CD8-positive, alpha-beta memory T cell (primary cell): ENCODE measurements around the gene TAS2R46. TPM values are rescaled to one million over a fixed set of nuclear protein-coding genes. Genes with fewer than 3 reads are reported as not detected.
"Not testable (repeated sequence)": the region's sequence is repeated elsewhere in the genome, so short reads cannot be mapped to it uniquely, and the experiment has no call there.

Experiments
- CTCF ChIA-PET: fragments of 350-600 bp; sonication (Branson Sonifier 250); formaldehyde crosslinking; loops from one replicate; lab custom pipeline; 2021; ENCODE audit warnings: antibody characterized with exemption; lab: Charles Lee
- POLR2A ChIA-PET: fragments of 350-600 bp; sonication (Branson Sonifier 250); formaldehyde crosslinking; loops from one replicate; lab custom pipeline; 2021; ENCODE audit warnings: antibody characterized with exemption; lab: Charles Lee
- DNase-seq, 5 donors: peaks; one replicate each; pipeline versions ENCODE4 v3.0.0 to v3.0.0-alpha.2; 2020 to 2022; ENCODE audit warnings: mixed read lengths in 1 of 5
- H3K27ac ChIP-seq: one replicate; pipeline ENCODE4 v1.7.0; 2013; ENCODE audit warnings: low read depth, mild to moderate bottlenecking, low read length, moderate library complexity
- H3K27me3 ChIP-seq: 2 replicates; pipeline ENCODE4 v1.7.0; 2013; ENCODE audit warnings: low read length, mild to moderate bottlenecking; ENCODE audit not compliant: insufficient read depth, poor library complexity, severe bottlenecking
- H3K36me3 ChIP-seq: 2 replicates; pipeline ENCODE4 v1.7.0; 2013; ENCODE audit warnings: mild to moderate bottlenecking, low read length, moderate library complexity; ENCODE audit not compliant: insufficient read depth
- H3K4me1 ChIP-seq: 2 replicates; pipeline ENCODE4 v1.7.0; 2013; ENCODE audit warnings: mild to moderate bottlenecking, low read length, moderate library complexity; ENCODE audit not compliant: insufficient read depth
- H3K4me3 ChIP-seq: 2 replicates; pipeline ENCODE4 v1.7.0; 2013; ENCODE audit warnings: mild to moderate bottlenecking, low read length
- H3K9me3 ChIP-seq: 2 replicates; pipeline ENCODE4 v1.7.0; 2013; ENCODE audit warnings: mild to moderate bottlenecking, low read length
- H3K27ac Mint-ChIP-seq, 8 donors: one replicate each; pipeline ENCODE4 v1.8.0; 2020 to 2021; ENCODE audit warnings: mixed read lengths in 8 of 8, mild to moderate bottlenecking in 6 of 8, inconsistent platforms in 3 of 8, moderate library complexity in 3 of 8
- H3K27me3 Mint-ChIP-seq, 2 donors: one replicate each; pipeline ENCODE4 v1.8.0; 2020 to 2021; ENCODE audit warnings: mixed read lengths in 2 of 2, mild to moderate bottlenecking in 1 of 2, moderate library complexity in 1 of 2
- H3K36me3 Mint-ChIP-seq, 3 donors: one replicate each; pipeline ENCODE4 v1.8.0; 2020 to 2021; ENCODE audit warnings: mixed read lengths in 3 of 3, inconsistent platforms in 1 of 3, mild to moderate bottlenecking in 1 of 3
- H3K4me1 Mint-ChIP-seq, 3 donors: one replicate each; pipeline ENCODE4 v1.8.0; 2020 to 2021; ENCODE audit warnings: mixed read lengths in 3 of 3, inconsistent platforms in 1 of 3, mild to moderate bottlenecking in 1 of 3
- H3K4me3 Mint-ChIP-seq, 7 donors: one replicate each; pipeline ENCODE4 v1.8.0; 2020 to 2021; ENCODE audit warnings: mixed read lengths in 7 of 7, mild to moderate bottlenecking in 6 of 7, moderate library complexity in 4 of 7, inconsistent platforms in 2 of 7
- H3K9me3 Mint-ChIP-seq, 5 donors: one replicate each; pipeline ENCODE4 v1.8.0; 2020 to 2022; ENCODE audit warnings: mixed read lengths in 5 of 5, mild to moderate bottlenecking in 3 of 5, moderate library complexity in 2 of 5, inconsistent platforms in 1 of 5
- polyA plus RNA-seq: library from polyadenylated mRNA; unstranded; fragments of 300-500 nt; fragmentation: Illumina TruSeq; gene quantifications from one replicate; pipeline ENCODE4 v1.2.3, GENCODE V29; 2021
- total RNA-seq, 2 experiments: library from RNA; stranded (reverse); gene quantifications; one replicate each; pipeline ENCODE4 v1.2.3, GENCODE V29; 2021

TAS2R46 gene
- total and polyA plus RNA-seq, 3 experiments from 2014 or later: 0.55 to 0.93 TPM; not detected in 1

GRCh38 chr12:11067514-11067913 lies 5.4 kb upstream of the TAS2R46 start:
- Histone ChIP-seq H3K4me3 (no peak overlapping the region), H3K27ac (no peak overlapping the region), H3K36me3 (no peaks in the 10 kb centered on the region), H3K9me3 (no peaks in the 10 kb centered on the region), H3K27me3 (no peaks in the 10 kb centered on the region), H3K4me1 (no peaks in the 10 kb centered on the region)
- Mint-ChIP-seq H3K9me3 (peaks cover 0 to 4% (median 0%) of the 10 kb centered on the region in 5 donors), H3K27ac (no peak overlapping the region), H3K36me3 (peaks cover 4 to 44% (median 15%) of the 10 kb centered on the region in 3 donors), H3K4me1 (peaks cover 13 to 15% (median 14%) of the 10 kb centered on the region in 3 donors), H3K4me3 (no peak overlapping the region), H3K27me3 (peaks cover 0 to 4% of the 10 kb centered on the region in 2 donors)
- ChIA-PET CTCF (no interaction called here), POLR2A (no interaction called here)
- DNase-seq: no peak

GRCh38 chr12:11059784-11060183 lies 2.3 kb downstream of the TAS2R46 start:
- peaks cover 16 to 30% (median 23%) of the 10 kb centered on the region in 3 donors for H3K4me1 Mint-ChIP-seq
- no peaks in the 10 kb centered on the region for H3K36me3 ChIP-seq
- no peak for DNase-seq
- ChIA-PET POLR2A (no interaction called here), CTCF (no interaction called here)
- peaks cover 0 to 3% of the 10 kb centered on the region in 2 donors for H3K27me3 Mint-ChIP-seq
- no peaks in the 10 kb centered on the region for H3K9me3 Mint-ChIP-seq
- H3K27me3 ChIP-seq: no peaks in the 10 kb centered on the region
- no peak overlapping the region for H3K27ac Mint-ChIP-seq
- H3K9me3 ChIP-seq: no peaks in the 10 kb centered on the region
- no peak overlapping the region for H3K4me3 Mint-ChIP-seq
- peaks cover 8 to 12% (median 11%) of the 10 kb centered on the region in 3 donors for H3K36me3 Mint-ChIP-seq
- no peaks in the 10 kb centered on the region for H3K4me1 ChIP-seq
- no peak overlapping the region for H3K4me3 ChIP-seq
- no peak overlapping the region for H3K27ac ChIP-seq

GRCh38 chr12:11059041-11059440 lies 3.1 kb downstream of the TAS2R46 start:
- peaks cover 13 to 27% (median 23%) of the 10 kb centered on the region in 3 donors for H3K4me1 Mint-ChIP-seq
- H3K4me3 ChIP-seq: no peak overlapping the region
- H3K4me1 ChIP-seq: no peaks in the 10 kb centered on the region
- ChIA-PET POLR2A (no interaction called here), CTCF (no interaction called here)
- no peak overlapping the region for H3K4me3 Mint-ChIP-seq
- peaks cover 0 to 3% of the 10 kb centered on the region in 2 donors for H3K27me3 Mint-ChIP-seq
- H3K27ac ChIP-seq: no peak overlapping the region
- H3K27me3 ChIP-seq: no peaks in the 10 kb centered on the region
- DNase-seq: no peak
- H3K27ac Mint-ChIP-seq: no peak overlapping the region
- no peaks in the 10 kb centered on the region for H3K9me3 Mint-ChIP-seq
- peaks cover 8 to 12% (median 11%) of the 10 kb centered on the region in 3 donors for H3K36me3 Mint-ChIP-seq
- H3K9me3 ChIP-seq: no peaks in the 10 kb centered on the region
- no peaks in the 10 kb centered on the region for H3K36me3 ChIP-seq

GRCh38 chr12:11055306-11055705 lies 6.8 kb downstream of the TAS2R46 start:
- Histone ChIP-seq H3K27me3 (no peaks in the 10 kb centered on the region), H3K9me3 (peaks cover 4% of the 10 kb centered on the region), H3K4me3 (no peak overlapping the region), H3K4me1 (no peaks in the 10 kb centered on the region), H3K36me3 (no peaks in the 10 kb centered on the region), H3K27ac (no peak overlapping the region)
- Mint-ChIP-seq H3K4me1 (peaks cover 4 to 8% (median 7%) of the 10 kb centered on the region in 3 donors), H3K4me3 (no peak overlapping the region), H3K36me3 (peaks cover 14 to 44% (median 16%) of the 10 kb centered on the region in 3 donors), H3K27me3 (no peaks in the 10 kb centered on the region), H3K27ac (no peak overlapping the region), H3K9me3 (peaks cover 8 to 18% (median 14%) of the 10 kb centered on the region in 5 donors)
- CTCF ChIA-PET: no interaction called here
- DNase-seq: no peak
- POLR2A ChIA-PET: no interaction called here

- H3K9me3 ChIP-seq, H3K27ac Mint-ChIP-seq, H3K27me3 Mint-ChIP-seq, DNase-seq, H3K27ac ChIP-seq, POLR2A ChIA-PET, H3K4me1 ChIP-seq, H3K36me3 ChIP-seq, H3K4me3 Mint-ChIP-seq, CTCF ChIA-PET, H3K27me3 ChIP-seq, H3K4me3 ChIP-seq: not testable (repeated sequence)
- Mint-ChIP-seq H3K4me1 (peaks cover 8 to 10% (median 9%) of the 10 kb centered on the region in 3 donors), H3K9me3 (peaks cover 8 to 23% (median 21%) of the 10 kb centered on the region in 5 donors), H3K36me3 (peaks cover 30 to 69% (median 33%) of the 10 kb centered on the region in 3 donors)
Observed at GRCh38 chr12:11049806-11050531, 12.1 kb downstream of the TAS2R46 start.

- H3K4me1 ChIP-seq, H3K27me3 ChIP-seq, H3K27me3 Mint-ChIP-seq, CTCF ChIA-PET, H3K4me3 ChIP-seq, H3K9me3 Mint-ChIP-seq, H3K9me3 ChIP-seq, H3K27ac ChIP-seq, H3K27ac Mint-ChIP-seq, DNase-seq, H3K4me3 Mint-ChIP-seq, POLR2A ChIA-PET, H3K36me3 ChIP-seq: not testable (repeated sequence)
- peaks cover 23 to 34% (median 27%) of the 10 kb centered on the region in 3 donors for H3K4me1 Mint-ChIP-seq
- peaks cover 30 to 68% (median 55%) of the 10 kb centered on the region in 3 donors for H3K36me3 Mint-ChIP-seq
Observed at GRCh38 chr12:11041366-11041765, 20.7 kb downstream of the TAS2R46 start.

GRCh38 chr12:11040162-11040561 lies 21.9 kb downstream of the TAS2R46 start:
- no peak overlapping the region for H3K4me3 Mint-ChIP-seq
- no peaks in the 10 kb centered on the region for H3K27me3 ChIP-seq
- no peaks in the 10 kb centered on the region for H3K4me1 ChIP-seq
- H3K27ac Mint-ChIP-seq: no peak overlapping the region
- no peak overlapping the region for H3K27ac ChIP-seq
- CTCF ChIA-PET: no interaction called here
- DNase-seq: no peak
- peaks cover 0 to 5% (median 0%) of the 10 kb centered on the region in 5 donors for H3K9me3 Mint-ChIP-seq
- POLR2A ChIA-PET: no interaction called here
- no peaks in the 10 kb centered on the region for H3K27me3 Mint-ChIP-seq
- no peak overlapping the region for H3K4me3 ChIP-seq
- peaks cover 4% of the 10 kb centered on the region for H3K36me3 ChIP-seq
- no peaks in the 10 kb centered on the region for H3K9me3 ChIP-seq
- peaks cover 29 to 69% (median 55%) of the 10 kb centered on the region in 3 donors for H3K36me3 Mint-ChIP-seq
- H3K4me1 Mint-ChIP-seq: peaks cover 23 to 31% (median 24%) of the 10 kb centered on the region in 3 donors

GRCh38 chr12:11039171-11039570 lies 22.9 kb downstream of the TAS2R46 start:
- H3K27ac Mint-ChIP-seq: no peak overlapping the region
- no peaks in the 10 kb centered on the region for H3K4me1 ChIP-seq
- peaks cover 25 to 62% (median 48%) of the 10 kb centered on the region in 3 donors for H3K36me3 Mint-ChIP-seq
- H3K27me3 Mint-ChIP-seq: no peaks in the 10 kb centered on the region
- no peaks in the 10 kb centered on the region for H3K27me3 ChIP-seq
- no peak overlapping the region for H3K4me3 ChIP-seq
- ChIA-PET CTCF (no interaction called here), POLR2A (no interaction called here)
- peaks cover 14 to 28% (median 19%) of the 10 kb centered on the region in 3 donors for H3K4me1 Mint-ChIP-seq
- DNase-seq: no peak
- H3K36me3 ChIP-seq: no peaks in the 10 kb centered on the region
- H3K4me3 Mint-ChIP-seq: no peak overlapping the region
- no peak overlapping the region for H3K27ac ChIP-seq
- no peaks in the 10 kb centered on the region for H3K9me3 ChIP-seq
- H3K9me3 Mint-ChIP-seq: peaks cover 0 to 5% (median 0%) of the 10 kb centered on the region in 5 donors
